Tibial artery (tissue), 4 donors: ENCODE measurements around the gene RAB3IP.

Experiments used
- DNase-seq, 2 donors: peaks; one replicate each; pipeline ENCODE4 v3.0.0-alpha.2; 2019
- H3K27ac ChIP-seq, 2 donors: fragments of 200-600 bp; sonication (generic) in 1 of 2; 1 replicate in 1 of 2; 2 replicates in 1 of 2; pipeline ENCODE4 v1.5.1; 2018 to 2019; ENCODE audit warnings: mild to moderate bottlenecking in 1 of 2
- H3K27me3 ChIP-seq, 2 donors: fragments of 200-600 bp; sonication (generic) in 1 of 2; one replicate each; pipeline versions ENCODE4 v1.5.1 to v1.6.0; 2016 to 2019
- H3K36me3 ChIP-seq, 3 donors: fragments of 200-600 bp; sonication (generic) in 2 of 3; one replicate each; pipeline ENCODE4 v1.5.1; 2016 to 2019; ENCODE audit warnings: mild to moderate bottlenecking in 2 of 3
- H3K4me1 ChIP-seq, 4 donors: fragments of 200-600 bp; sonication (generic) in 2 of 4; 1 replicate in 3 of 4; 2 replicates in 1 of 4; pipeline ENCODE4 v1.5.1; 2016 to 2019
- H3K4me3 ChIP-seq, 2 donors: fragments of 200-600 bp; sonication (generic) in 1 of 2; 1 replicate in 1 of 2; 2 replicates in 1 of 2; pipeline ENCODE4 v1.5.1; 2018 to 2019; ENCODE audit warnings: mild to moderate bottlenecking in 2 of 2
- H3K9me3 ChIP-seq, 3 donors: fragments of 200-600 bp; sonication (generic) in 1 of 3; one replicate each; pipeline ENCODE4 v1.5.1; 2016 to 2019
- intact Hi-C: fragments of 100-400 bp; cut with DNase I; formaldehyde crosslinking; loops from one replicate; pipeline ENCODE4 v1.15.0; 2023; ENCODE audit warnings: low total_unique reads
- TF ChIP-seq, protein P1 (sequence below), 2 experiments: fragments of 200-600 bp in 1 of 2; fragments of 450-650 bp in 1 of 2; IDR thresholded peaks; one replicate each; pipeline ENCODE4 v1.5.1; 2017 to 2019; ENCODE audit warnings: antibody characterized with exemption in 2 of 2, mild to moderate bottlenecking in 1 of 2, moderate library complexity in 1 of 2

RAB3IP gene

GRCh38 chr12:69872804-69873203 lies 134.1 kb downstream of the RAB3IP start:
- DNase-seq, result no peak
- no peak overlapping the region for H3K4me3 ChIP-seq
- H3K9me3 ChIP-seq, result no peaks in the 10 kb centered on the region
- no peaks in the 10 kb centered on the region for H3K27me3 ChIP-seq
- H3K27ac ChIP-seq, result no peak overlapping the region
- H3K36me3 ChIP-seq, result no peaks in the 10 kb centered on the region
- no peaks in the 10 kb centered on the region for H3K4me1 ChIP-seq
- TF ChIP-seq, protein P1, sequence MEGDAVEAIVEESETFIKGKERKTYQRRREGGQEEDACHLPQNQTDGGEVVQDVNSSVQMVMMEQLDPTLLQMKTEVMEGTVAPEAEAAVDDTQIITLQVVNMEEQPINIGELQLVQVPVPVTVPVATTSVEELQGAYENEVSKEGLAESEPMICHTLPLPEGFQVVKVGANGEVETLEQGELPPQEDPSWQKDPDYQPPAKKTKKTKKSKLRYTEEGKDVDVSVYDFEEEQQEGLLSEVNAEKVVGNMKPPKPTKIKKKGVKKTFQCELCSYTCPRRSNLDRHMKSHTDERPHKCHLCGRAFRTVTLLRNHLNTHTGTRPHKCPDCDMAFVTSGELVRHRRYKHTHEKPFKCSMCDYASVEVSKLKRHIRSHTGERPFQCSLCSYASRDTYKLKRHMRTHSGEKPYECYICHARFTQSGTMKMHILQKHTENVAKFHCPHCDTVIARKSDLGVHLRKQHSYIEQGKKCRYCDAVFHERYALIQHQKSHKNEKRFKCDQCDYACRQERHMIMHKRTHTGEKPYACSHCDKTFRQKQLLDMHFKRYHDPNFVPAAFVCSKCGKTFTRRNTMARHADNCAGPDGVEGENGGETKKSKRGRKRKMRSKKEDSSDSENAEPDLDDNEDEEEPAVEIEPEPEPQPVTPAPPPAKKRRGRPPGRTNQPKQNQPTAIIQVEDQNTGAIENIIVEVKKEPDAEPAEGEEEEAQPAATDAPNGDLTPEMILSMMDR (IDR thresholded peaks at IDR 0.05), result no peak
- intact Hi-C loops, result loop anchor here (10.0 kb wide), 1 partner anchor 852 kb away; no protein-coding TSS in a partner anchor
